ENCODE measurements around the gene TTR. TPM values are rescaled to one million over a fixed set of nuclear protein-coding genes. Genes with fewer than 3 reads are reported as not detected.

TTR gene
- total and polyA plus RNA-seq, 2 donors (not counting 1 experiment from before 2014, with no cell fraction given), result not detected

GRCh38 chr18:31616586-31616985 is 24.9 kb downstream of the TTR start:
- no peaks in the 10 kb centered on the region for H3K4me1 ChIP-seq (ENCODE audit: control insufficient read depth, extremely low read depth, insufficient read depth, low read length)
- no peaks in the 10 kb centered on the region for H3K27me3 ChIP-seq (ENCODE audit: control insufficient read depth, insufficient read depth, low read length)
- H3K9ac ChIP-seq (ENCODE audit: insufficient read depth, low read length), result no peak overlapping the region
- H3K79me2 ChIP-seq (ENCODE audit: control insufficient read depth, insufficient read depth, low read length), result no peaks in the 10 kb centered on the region
- H4K20me1 ChIP-seq (ENCODE audit: control insufficient read depth, extremely low read depth, insufficient read depth, low read length), result no peaks in the 10 kb centered on the region
- no peak for TF ChIP-seq CTCF (conservative IDR thresholded peaks at IDR 0.05 in 1 of 2, IDR thresholded peaks at IDR 0.05 in 1 of 2; ENCODE audit: low read depth in 1 of 2, low read length in 2 of 2)
- no peak for TF ChIP-seq EZH2 (IDR thresholded peaks at IDR 0.05; ENCODE audit: low read length, missing control alignments)
- no peaks in the 10 kb centered on the region for H3K36me3 ChIP-seq (ENCODE audit: control insufficient read depth, insufficient read depth, low read length)
- no peak overlapping the region for H2AFZ ChIP-seq (ENCODE audit: low read length)
- no peak overlapping the region for H3K4me3 ChIP-seq (replicated peaks in 1 of 4; ENCODE audit: control extremely low read depth in 1 of 4, insufficient read depth in 1 of 4, low read depth in 3 of 4, low read length in 4 of 4)
- DNase-seq (ENCODE audit: low read depth in 2 of 2), result no peak
- H3K4me2 ChIP-seq (ENCODE audit: extremely low read depth, insufficient read depth, low read length), result no peak overlapping the region
- H3K9me3 ChIP-seq (ENCODE audit: control insufficient read depth, insufficient read depth, low read depth, low read length), result no peaks in the 10 kb centered on the region
- no peak overlapping the region for H3K27ac ChIP-seq (ENCODE audit: insufficient read depth, low read length)

GRCh38 chr18:31617031-31617717 is 25.5 kb downstream of the TTR start:
- Histone ChIP-seq H2AFZ (ENCODE audit: low read length) (no peak overlapping the region), H3K4me3 (replicated peaks in 1 of 4; ENCODE audit: control extremely low read depth in 1 of 4, insufficient read depth in 1 of 4, low read depth in 3 of 4, low read length in 4 of 4) (no peak overlapping the region), H3K36me3 (ENCODE audit: control insufficient read depth, insufficient read depth, low read length) (no peaks in the 10 kb centered on the region), H3K9ac (ENCODE audit: insufficient read depth, low read length) (no peak overlapping the region), H3K27ac (ENCODE audit: insufficient read depth, low read length) (no peak overlapping the region), H3K27me3 (ENCODE audit: control insufficient read depth, insufficient read depth, low read length) (no peaks in the 10 kb centered on the region), H4K20me1 (ENCODE audit: control insufficient read depth, extremely low read depth, insufficient read depth, low read length) (no peaks in the 10 kb centered on the region), H3K4me1 (ENCODE audit: control insufficient read depth, extremely low read depth, insufficient read depth, low read length) (no peaks in the 10 kb centered on the region), H3K9me3 (ENCODE audit: control insufficient read depth, insufficient read depth, low read depth, low read length) (no peaks in the 10 kb centered on the region), H3K4me2 (ENCODE audit: extremely low read depth, insufficient read depth, low read length) (no peak overlapping the region), H3K79me2 (ENCODE audit: control insufficient read depth, insufficient read depth, low read length) (no peaks in the 10 kb centered on the region)
- TF ChIP-seq EZH2 (IDR thresholded peaks at IDR 0.05; ENCODE audit: low read length, missing control alignments) (no peak), CTCF (conservative IDR thresholded peaks at IDR 0.05 in 1 of 2, IDR thresholded peaks at IDR 0.05 in 1 of 2; ENCODE audit: low read depth in 1 of 2, low read length in 2 of 2) (no peak)
- DNase-seq (ENCODE audit: low read depth in 2 of 2), result no peak

GRCh38 chr18:31618801-31619200 is 27.1 kb downstream of the TTR start:
- no peaks in the 10 kb centered on the region for H4K20me1 ChIP-seq (ENCODE audit: control insufficient read depth, extremely low read depth, insufficient read depth, low read length)
- no peaks in the 10 kb centered on the region for H3K36me3 ChIP-seq (ENCODE audit: control insufficient read depth, insufficient read depth, low read length)
- no peak for DNase-seq (ENCODE audit: low read depth in 2 of 2)
- H3K9ac ChIP-seq (ENCODE audit: insufficient read depth, low read length), result no peak overlapping the region
- no peak overlapping the region for H3K27ac ChIP-seq (ENCODE audit: insufficient read depth, low read length)
- H3K4me3 ChIP-seq (replicated peaks in 1 of 4; ENCODE audit: control extremely low read depth in 1 of 4, insufficient read depth in 1 of 4, low read depth in 3 of 4, low read length in 4 of 4), result no peak overlapping the region
- no peaks in the 10 kb centered on the region for H3K79me2 ChIP-seq (ENCODE audit: control insufficient read depth, insufficient read depth, low read length)
- H3K9me3 ChIP-seq (ENCODE audit: control insufficient read depth, insufficient read depth, low read depth, low read length), result no peaks in the 10 kb centered on the region
- no peak overlapping the region for H3K4me2 ChIP-seq (ENCODE audit: extremely low read depth, insufficient read depth, low read length)
- no peaks in the 10 kb centered on the region for H3K4me1 ChIP-seq (ENCODE audit: control insufficient read depth, extremely low read depth, insufficient read depth, low read length)
- TF ChIP-seq CTCF (conservative IDR thresholded peaks at IDR 0.05 in 1 of 2, IDR thresholded peaks at IDR 0.05 in 1 of 2; ENCODE audit: low read depth in 1 of 2, low read length in 2 of 2) (no peak), EZH2 (IDR thresholded peaks at IDR 0.05; ENCODE audit: low read length, missing control alignments) (no peak)
- H3K27me3 ChIP-seq (ENCODE audit: control insufficient read depth, insufficient read depth, low read length), result no peaks in the 10 kb centered on the region
- H2AFZ ChIP-seq (ENCODE audit: low read length), result no peak overlapping the region
